A549 (cell line): ENCODE measurements around the gene ABCA4. TPM values are rescaled to one million over a fixed set of nuclear protein-coding genes. Genes with fewer than 3 reads are reported as not detected.

Source experiments
- ATAC-seq, 2 experiments: fragments of 200-7000 bp in 1 of 2; fragments of >200 bp in 1 of 2; cut with Nextera tagmentation in 1 of 2; cut with Tn5 transposase in 1 of 2; 3 replicates each; pipeline versions ENCODE4 v1.8.0 to v1.9.1; 2018 to 2020; ENCODE audit warnings: mild to moderate bottlenecking in 1 of 2, moderate library complexity in 1 of 2
- CTCF ChIA-PET: fragments of 300-600 bp; sonication (Branson Sonifier 250); formaldehyde crosslinking; extraction: SDS; loops from one replicate; lab custom pipeline; 2021; ENCODE audit warnings: antibody characterized with exemption, inconsistent platforms; lab: Yijun Ruan, JAX
- POLR2A ChIA-PET: fragments of 350-600 bp; formaldehyde crosslinking; extraction: SDS; loops from one replicate; lab custom pipeline; 2021; ENCODE audit warnings: antibody characterized with exemption, inconsistent platforms; lab: Yijun Ruan, JAX
- DNase-seq, 2 experiments: peaks; one replicate each; pipeline versions ENCODE4 v3.0.0 to v3.0.0-alpha.2; 2011 to 2016; ENCODE audit warnings: low read depth in 1 of 2, low spot score in 1 of 2
- FAIRE-seq: peaks from 2 replicates; lab custom pipeline; 2011; peaks lifted over from hg19 to GRCh38; lab: Jason Lieb, UNC
- H3K27ac ChIP-seq, 2 experiments: fragments of >200 bp; sonication (Bioruptor Twin); formaldehyde crosslinking; 3 replicates each; pipeline ENCODE4 v1.5.1; 2016 to 2017
- H3K4me1 ChIP-seq: fragments of >200 bp; sonication (Bioruptor Twin); formaldehyde crosslinking; 3 replicates; pipeline ENCODE4 v1.6.1; 2016
- H3K4me2 ChIP-seq: fragments of >200 bp; sonication (Bioruptor Twin); formaldehyde crosslinking; 3 replicates; pipeline ENCODE4 v1.6.1; 2016
- H3K4me3 ChIP-seq: fragments of >200 bp; sonication (Bioruptor Twin); formaldehyde crosslinking; 3 replicates; pipeline ENCODE4 v1.5.1; 2016
- H3K9me3 ChIP-seq: fragments of >200 bp; sonication (Bioruptor Twin); formaldehyde crosslinking; 3 replicates; pipeline ENCODE4 v1.6.1; 2016
- CBX2 ChIP-seq: fragments of 200-600 bp; sonication (generic); IDR thresholded peaks from 2 replicates; pipeline ENCODE4 v1.6.1; 2016; ENCODE audit warnings: low read depth, mild to moderate bottlenecking, borderline replicate concordance
- CEBPB ChIP-seq, 2 experiments: fragments of >200 bp in 1 of 2; sonication (Bioruptor Twin) in 1 of 2; formaldehyde crosslinking in 1 of 2; IDR thresholded peaks; 2 replicates each; pipeline ENCODE4 v1.6.1; 2012 to 2016
- CHD4 ChIP-seq: fragments of 200-600 bp; sonication (generic); IDR thresholded peaks from 2 replicates; pipeline ENCODE4 v1.6.1; 2016; ENCODE audit warnings: antibody characterized with exemption, mild to moderate bottlenecking, borderline replicate concordance
- EHF ChIP-seq: fragments of 250-450 bp; sonication (Bioruptor Pico); IDR thresholded peaks from 2 replicates; pipeline ENCODE4 v1.5.0; 2020; ENCODE audit warnings: mild to moderate bottlenecking
- EP300 ChIP-seq, 2 experiments: fragments of >200 bp; sonication (Bioruptor Twin); formaldehyde crosslinking; IDR thresholded peaks; 2 replicates in 1 of 2; 3 replicates in 1 of 2; pipeline ENCODE4 v1.6.1; 2016 to 2017
- ESRRA ChIP-seq: fragments of 150-350 bp; IDR thresholded peaks from 2 replicates; pipeline ENCODE4 v1.6.1; 2014; ENCODE audit warnings: mild to moderate bottlenecking, low read length, borderline replicate concordance
- FOXS1 ChIP-seq: fragments of 250-450 bp; sonication (Bioruptor Pico); IDR thresholded peaks from 2 replicates; pipeline ENCODE4 v1.5.0; 2020; ENCODE audit warnings: mild to moderate bottlenecking, moderate library complexity
- GATA3 ChIP-seq: IDR thresholded peaks from 2 replicates; pipeline ENCODE4 v1.6.1; 2012; ENCODE audit warnings: borderline replicate concordance
- HOXB5 ChIP-seq: fragments of 250-450 bp; sonication (Bioruptor Pico); IDR thresholded peaks from 2 replicates; pipeline ENCODE4 v1.5.0; 2020; ENCODE audit warnings: mild to moderate bottlenecking, moderate library complexity
- KDM1A ChIP-seq: fragments of 200-600 bp; sonication (generic); IDR thresholded peaks from 2 replicates; pipeline ENCODE4 v1.6.1; 2016; ENCODE audit warnings: low read depth, mild to moderate bottlenecking
- MAX ChIP-seq: IDR thresholded peaks from 2 replicates; pipeline ENCODE4 v1.6.1; 2012
- MYC ChIP-seq: IDR thresholded peaks from 2 replicates; pipeline ENCODE4 v1.6.1; 2012; ENCODE audit warnings: mild to moderate bottlenecking, inconsistent platforms, low read length, improper control_type of control experiment, borderline replicate concordance
- RCOR1 ChIP-seq: fragments of 150-350 bp; IDR thresholded peaks from 2 replicates; pipeline ENCODE4 v1.6.1; 2014; ENCODE audit warnings: antibody characterized with exemption, low read length, low read depth
- SMC3 ChIP-seq: fragments of >200 bp; sonication (Bioruptor Twin); formaldehyde crosslinking; IDR thresholded peaks from 3 replicates; pipeline ENCODE4 v1.6.1; 2018; ENCODE audit warnings: inconsistent platforms
- SREBF2 ChIP-seq: fragments of 450-650 bp; IDR thresholded peaks from 2 replicates; pipeline ENCODE4 v1.6.1; 2014; ENCODE audit warnings: mild to moderate bottlenecking, moderate library complexity
- WGBS: methylation state at CpG from one replicate; pipeline ENCODE4 v1.1.6; 2017; ENCODE audit errors: missing lambda C conversion rate; 5-methylcytosine and 5-hydroxymethylcytosine counted together
- polyA plus RNA-seq, 4 experiments: library from polyadenylated mRNA; depleted of rRNA in 3 of 4; stranded (reverse); fragments of >200 nt; fragmentation: RNase III in 1 of 4; extraction: RNeasy Plus Mini Kit Qiagen cat#74134 plus additional on column Dnase treatment in 1 of 4; gene quantifications; 2 replicates in 3 of 4; 3 replicates in 1 of 4; pipeline ENCODE4 v1.2.3, GENCODE V29; 2011 to 2017
- TF ChIP-seq, protein P1 (sequence below): fragments of >200 bp; sonication (Bioruptor Twin); formaldehyde crosslinking; IDR thresholded peaks from 3 replicates; pipeline ENCODE4 v1.6.1; 2016
- TF ChIP-seq, protein P2 (sequence below): fragments of >200 bp; sonication (Bioruptor Twin); formaldehyde crosslinking; IDR thresholded peaks from 2 replicates; pipeline ENCODE4 v1.6.1; 2016
- TF ChIP-seq, protein P3 (sequence below): fragments of 200-600 bp; sonication (generic); IDR thresholded peaks from 2 replicates; pipeline ENCODE4 v1.6.1; 2016; ENCODE audit warnings: antibody characterized with exemption, mild to moderate bottlenecking, moderate library complexity

The ABCA4 gene
- polyA plus RNA-seq, 2 of the 4 experiments (the other 2 are of a cell fraction): 0.05 to 0.23 TPM

- TF ChIP-seq MAX (no peak), KDM1A (no peak)
- TF ChIP-seq, all 56 proteins: peak for 0
Measured at GRCh38 chr1:94029130-94029993, 91.6 kb downstream of the ABCA4 start (continued).

GRCh38 chr1:94027721-94028515 lies 93.0 kb downstream of the ABCA4 start:
- WGBS: 92% methylated on average over 4 of the region's 5 CpGs
- Histone ChIP-seq H3K9me3 (no peaks in the 10 kb centered on the region), H3K4me3 (no peak overlapping the region), H3K27ac (no peak overlapping the region), H3K4me2 (no peak overlapping the region), H3K4me1 (peaks cover 14% of the 10 kb centered on the region)
- DNase-seq (no peak), ATAC-seq (no peak), FAIRE-seq (no peak)
- TF ChIP-seq CEBPB (IDR thresholded peaks at IDR 0.05) (no peak), RCOR1 (no peak)
- POLR2A ChIA-PET: no interaction called here
- CTCF ChIA-PET: interaction anchor here (1.0 to 32.3 kb wide), 7 partner anchors 13 to 438 kb away, joined by 3 to 840 read pairs (median 22); no protein-coding TSS in a partner anchor

DNA sequence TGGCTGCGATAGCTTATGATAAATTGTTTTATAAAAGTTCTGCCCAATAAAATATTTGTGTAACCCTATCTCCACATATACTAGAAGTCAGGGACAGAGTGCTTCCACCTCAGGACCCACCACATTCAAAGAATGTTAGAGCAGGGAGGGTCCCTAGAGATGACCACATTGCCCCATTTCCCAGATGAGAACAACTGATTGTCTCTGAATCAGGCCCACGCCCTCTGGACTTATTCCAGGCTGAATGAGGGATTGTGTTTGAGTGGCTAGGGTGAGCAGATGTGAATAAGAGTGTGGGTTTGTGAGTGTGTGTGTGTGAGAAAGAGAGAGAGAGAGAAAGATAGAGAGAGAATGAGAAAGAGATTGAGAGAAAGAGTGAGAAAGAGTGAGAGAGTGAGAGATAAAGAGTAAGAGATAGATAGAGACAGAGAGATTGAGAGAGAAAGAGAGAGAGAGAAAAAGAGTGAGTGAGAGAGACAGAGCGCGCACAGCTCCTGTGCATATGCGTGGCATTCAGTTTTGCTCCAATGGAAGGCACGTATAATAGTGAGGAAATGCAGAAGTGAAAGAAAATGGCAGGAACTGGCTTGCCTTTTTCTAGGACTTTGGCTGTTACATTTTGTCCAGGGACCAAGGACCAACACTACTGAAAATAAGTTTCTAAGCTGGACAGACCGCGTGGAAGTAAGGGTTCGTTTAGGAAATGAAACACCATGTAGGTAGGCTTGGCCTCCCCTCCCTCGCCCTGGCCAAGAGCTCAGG lies 94.1 kb downstream of the ABCA4 start:
- H3K4me2 ChIP-seq: no peak overlapping the region; the same call in 2 of the 3 replicates
- H3K27ac ChIP-seq: peak overlapping the region; percentile 46 to 48; a peak in 2 of 6 replicates
- H3K9me3 ChIP-seq: no peaks in the 10 kb centered on the region
- CTCF ChIA-PET: interaction anchor here (0.8 to 32.3 kb wide), 23 partner anchors 13 to 779 kb away, joined by 3 to 840 read pairs (median 5); partner anchors contain the start of gene ARHGAP29
- TF ChIP-seq EP300 (IDR thresholded peaks at IDR 0.05) (no peak), CHD4 (no peak), HOXB5 (CRISPR knock-in tag) (no peak), FOXS1 (no peak), EHF (CRISPR knock-in tag) (no peak), MYC (no peak), SREBF2 (no peak), GATA3 (no peak), CBX2 (no peak), ESRRA (no peak), SMC3 (no peak)
- TF ChIP-seq, protein P1, sequence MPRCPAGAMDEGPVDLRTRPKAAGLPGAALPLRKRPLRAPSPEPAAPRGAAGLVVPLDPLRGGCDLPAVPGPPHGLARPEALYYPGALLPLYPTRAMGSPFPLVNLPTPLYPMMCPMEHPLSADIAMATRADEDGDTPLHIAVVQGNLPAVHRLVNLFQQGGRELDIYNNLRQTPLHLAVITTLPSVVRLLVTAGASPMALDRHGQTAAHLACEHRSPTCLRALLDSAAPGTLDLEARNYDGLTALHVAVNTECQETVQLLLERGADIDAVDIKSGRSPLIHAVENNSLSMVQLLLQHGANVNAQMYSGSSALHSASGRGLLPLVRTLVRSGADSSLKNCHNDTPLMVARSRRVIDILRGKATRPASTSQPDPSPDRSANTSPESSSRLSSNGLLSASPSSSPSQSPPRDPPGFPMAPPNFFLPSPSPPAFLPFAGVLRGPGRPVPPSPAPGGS: no peak
- TF ChIP-seq, protein P2, sequence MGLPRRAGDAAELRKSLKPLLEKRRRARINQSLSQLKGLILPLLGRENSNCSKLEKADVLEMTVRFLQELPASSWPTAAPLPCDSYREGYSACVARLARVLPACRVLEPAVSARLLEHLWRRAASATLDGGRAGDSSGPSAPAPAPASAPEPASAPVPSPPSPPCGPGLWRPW: no peak
- TF ChIP-seq, protein P3, sequence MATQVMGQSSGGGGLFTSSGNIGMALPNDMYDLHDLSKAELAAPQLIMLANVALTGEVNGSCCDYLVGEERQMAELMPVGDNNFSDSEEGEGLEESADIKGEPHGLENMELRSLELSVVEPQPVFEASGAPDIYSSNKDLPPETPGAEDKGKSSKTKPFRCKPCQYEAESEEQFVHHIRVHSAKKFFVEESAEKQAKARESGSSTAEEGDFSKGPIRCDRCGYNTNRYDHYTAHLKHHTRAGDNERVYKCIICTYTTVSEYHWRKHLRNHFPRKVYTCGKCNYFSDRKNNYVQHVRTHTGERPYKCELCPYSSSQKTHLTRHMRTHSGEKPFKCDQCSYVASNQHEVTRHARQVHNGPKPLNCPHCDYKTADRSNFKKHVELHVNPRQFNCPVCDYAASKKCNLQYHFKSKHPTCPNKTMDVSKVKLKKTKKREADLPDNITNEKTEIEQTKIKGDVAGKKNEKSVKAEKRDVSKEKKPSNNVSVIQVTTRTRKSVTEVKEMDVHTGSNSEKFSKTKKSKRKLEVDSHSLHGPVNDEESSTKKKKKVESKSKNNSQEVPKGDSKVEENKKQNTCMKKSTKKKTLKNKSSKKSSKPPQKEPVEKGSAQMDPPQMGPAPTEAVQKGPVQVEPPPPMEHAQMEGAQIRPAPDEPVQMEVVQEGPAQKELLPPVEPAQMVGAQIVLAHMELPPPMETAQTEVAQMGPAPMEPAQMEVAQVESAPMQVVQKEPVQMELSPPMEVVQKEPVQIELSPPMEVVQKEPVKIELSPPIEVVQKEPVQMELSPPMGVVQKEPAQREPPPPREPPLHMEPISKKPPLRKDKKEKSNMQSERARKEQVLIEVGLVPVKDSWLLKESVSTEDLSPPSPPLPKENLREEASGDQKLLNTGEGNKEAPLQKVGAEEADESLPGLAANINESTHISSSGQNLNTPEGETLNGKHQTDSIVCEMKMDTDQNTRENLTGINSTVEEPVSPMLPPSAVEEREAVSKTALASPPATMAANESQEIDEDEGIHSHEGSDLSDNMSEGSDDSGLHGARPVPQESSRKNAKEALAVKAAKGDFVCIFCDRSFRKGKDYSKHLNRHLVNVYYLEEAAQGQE: no peak
- ATAC-seq (no peak), FAIRE-seq (no peak), DNase-seq (no peak)
- no peak overlapping the region for H3K4me3 ChIP-seq
- POLR2A ChIA-PET: interaction anchor here (0.9 kb wide), 1 partner anchor 63 kb away, joined by 3 read pairs; no protein-coding TSS in a partner anchor
- 79% methylated on average over 10 of the region's 10 CpGs for WGBS
- H3K4me1 ChIP-seq: peaks cover 25% of the 10 kb centered on the region
